ENCODE data around the gene NSF.

Gene NSF

DNA sequence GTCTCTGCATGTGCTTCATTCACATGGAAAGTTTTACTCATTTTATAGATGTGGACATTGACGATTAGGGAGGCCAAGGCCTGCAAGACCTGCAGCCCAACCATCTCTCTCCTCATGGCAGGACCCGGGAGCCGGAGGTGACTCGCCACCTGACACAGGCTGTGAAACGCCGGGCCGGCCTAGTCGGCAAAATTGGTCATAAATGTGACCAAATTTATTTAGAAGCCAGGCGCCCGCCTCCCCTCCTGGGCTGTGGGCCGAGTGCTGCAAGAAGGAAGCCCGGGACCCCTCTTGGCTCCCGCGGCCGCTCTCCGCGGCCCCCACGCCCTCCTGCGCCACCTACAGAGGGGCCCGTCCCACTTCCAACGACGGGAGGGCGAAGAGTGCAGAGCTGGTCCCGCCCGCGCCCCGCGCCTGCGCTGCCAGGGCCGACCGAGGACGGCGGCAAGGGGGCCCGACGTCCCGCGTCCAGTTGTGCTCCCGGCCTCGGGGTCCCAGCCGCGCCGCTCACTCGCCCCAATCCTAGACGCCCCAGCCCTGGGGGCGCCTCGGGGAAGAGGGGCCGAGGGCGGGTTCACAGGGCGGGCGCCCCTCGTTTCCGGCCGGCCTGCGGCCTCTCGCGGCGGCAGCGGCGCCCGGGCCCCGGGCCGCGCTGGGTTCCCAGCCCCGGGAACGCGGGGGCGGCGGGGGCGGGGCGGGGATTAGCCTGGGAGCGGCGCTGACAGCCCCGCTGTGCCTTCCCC, 180.5 kb downstream of the NSF start:
- H3K27me3 ChIP-seq (ENCODE audit: low read depth, low read length): no peaks in the 10 kb centered on the region
- H3K4me2 ChIP-seq (ENCODE audit: low read length): peak overlapping the region; percentile 99
- peaks cover 7% of the 10 kb centered on the region for H3K79me2 ChIP-seq (ENCODE audit: low read length)
- no peaks in the 10 kb centered on the region for H3K9me3 ChIP-seq (ENCODE audit: insufficient read depth, low read length)
- peak overlapping the region; percentile 87 for H3K9ac ChIP-seq (ENCODE audit: low read length)
- H3K27ac ChIP-seq (ENCODE audit: low read length): peak overlapping the region; percentile 57
- peaks cover 6% of the 10 kb centered on the region for H3K36me3 ChIP-seq (replicated peaks; ENCODE audit: low read depth, low read length)
- 0 out of 2 replicates have a peak overlapping the region, but pooled peaks have one; percentile 2 for H2AFZ ChIP-seq (ENCODE audit: low read depth, low read length)
- H4K20me1 ChIP-seq (ENCODE audit: insufficient read depth, low read length): no peaks in the 10 kb centered on the region
- H3K4me3 ChIP-seq (ENCODE audit: low read length): peak overlapping the region; percentile 90
- peaks cover 20% of the 10 kb centered on the region for H3K4me1 ChIP-seq (ENCODE audit: low read length)
- no peak for TF ChIP-seq EZH2phosphoT487 (IDR thresholded peaks at IDR 0.05; ENCODE audit: low read depth)
- TF ChIP-seq, protein P1, sequence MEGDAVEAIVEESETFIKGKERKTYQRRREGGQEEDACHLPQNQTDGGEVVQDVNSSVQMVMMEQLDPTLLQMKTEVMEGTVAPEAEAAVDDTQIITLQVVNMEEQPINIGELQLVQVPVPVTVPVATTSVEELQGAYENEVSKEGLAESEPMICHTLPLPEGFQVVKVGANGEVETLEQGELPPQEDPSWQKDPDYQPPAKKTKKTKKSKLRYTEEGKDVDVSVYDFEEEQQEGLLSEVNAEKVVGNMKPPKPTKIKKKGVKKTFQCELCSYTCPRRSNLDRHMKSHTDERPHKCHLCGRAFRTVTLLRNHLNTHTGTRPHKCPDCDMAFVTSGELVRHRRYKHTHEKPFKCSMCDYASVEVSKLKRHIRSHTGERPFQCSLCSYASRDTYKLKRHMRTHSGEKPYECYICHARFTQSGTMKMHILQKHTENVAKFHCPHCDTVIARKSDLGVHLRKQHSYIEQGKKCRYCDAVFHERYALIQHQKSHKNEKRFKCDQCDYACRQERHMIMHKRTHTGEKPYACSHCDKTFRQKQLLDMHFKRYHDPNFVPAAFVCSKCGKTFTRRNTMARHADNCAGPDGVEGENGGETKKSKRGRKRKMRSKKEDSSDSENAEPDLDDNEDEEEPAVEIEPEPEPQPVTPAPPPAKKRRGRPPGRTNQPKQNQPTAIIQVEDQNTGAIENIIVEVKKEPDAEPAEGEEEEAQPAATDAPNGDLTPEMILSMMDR (IDR thresholded peaks at IDR 0.05; ENCODE audit: low read depth, low read length): no peak

DNA sequence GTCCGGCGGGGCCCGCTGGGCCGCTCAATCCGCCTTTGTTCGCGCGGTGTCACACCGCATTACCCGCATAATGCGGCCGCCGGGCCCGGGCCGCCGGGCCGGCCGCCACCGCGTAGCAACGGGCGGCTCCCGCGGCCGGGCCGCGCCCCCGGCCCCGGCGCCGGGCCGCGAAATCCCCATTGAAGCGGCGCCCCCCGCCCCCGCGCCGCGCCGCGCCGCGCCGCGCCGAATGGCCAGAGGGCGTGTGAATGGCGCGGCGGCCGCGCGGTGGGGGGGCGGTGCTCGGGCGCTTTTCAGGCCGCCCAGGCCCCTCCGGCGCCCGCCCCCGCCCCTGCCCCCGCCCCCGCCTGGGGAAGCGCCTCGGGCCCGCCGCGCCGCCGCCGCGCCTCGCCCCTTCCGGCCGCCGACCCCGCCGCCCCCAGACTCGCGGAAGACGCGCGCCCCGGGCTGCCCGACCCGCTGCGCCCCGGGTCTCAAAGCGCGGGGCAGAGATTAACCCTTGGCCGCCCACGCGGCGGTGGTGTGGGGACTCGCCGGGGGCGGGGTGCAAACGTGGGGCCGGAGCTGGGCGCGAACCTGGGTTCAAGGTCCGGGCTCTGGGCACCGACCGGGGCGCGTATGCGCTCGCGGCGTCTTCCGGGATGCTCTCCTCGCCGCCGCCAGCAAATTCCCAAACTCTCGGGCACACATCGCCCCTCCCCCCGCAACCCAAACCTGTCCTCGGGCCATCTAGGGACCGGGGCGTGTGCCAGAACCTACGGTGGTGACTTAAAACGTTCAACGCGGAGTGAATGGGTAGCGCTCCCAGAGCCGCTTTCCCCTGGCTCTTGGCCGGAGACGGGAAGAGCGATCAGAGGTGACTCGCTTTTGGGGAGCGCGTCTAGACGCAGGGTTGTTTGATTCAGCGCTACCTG, 181.3 kb downstream of the NSF start:
- peaks cover 7% of the 10 kb centered on the region for H3K79me2 ChIP-seq (ENCODE audit: low read length)
- no peaks in the 10 kb centered on the region for H3K27me3 ChIP-seq (ENCODE audit: low read depth, low read length)
- peak overlapping the region; percentile 69 for H2AFZ ChIP-seq (ENCODE audit: low read depth, low read length)

DNA sequence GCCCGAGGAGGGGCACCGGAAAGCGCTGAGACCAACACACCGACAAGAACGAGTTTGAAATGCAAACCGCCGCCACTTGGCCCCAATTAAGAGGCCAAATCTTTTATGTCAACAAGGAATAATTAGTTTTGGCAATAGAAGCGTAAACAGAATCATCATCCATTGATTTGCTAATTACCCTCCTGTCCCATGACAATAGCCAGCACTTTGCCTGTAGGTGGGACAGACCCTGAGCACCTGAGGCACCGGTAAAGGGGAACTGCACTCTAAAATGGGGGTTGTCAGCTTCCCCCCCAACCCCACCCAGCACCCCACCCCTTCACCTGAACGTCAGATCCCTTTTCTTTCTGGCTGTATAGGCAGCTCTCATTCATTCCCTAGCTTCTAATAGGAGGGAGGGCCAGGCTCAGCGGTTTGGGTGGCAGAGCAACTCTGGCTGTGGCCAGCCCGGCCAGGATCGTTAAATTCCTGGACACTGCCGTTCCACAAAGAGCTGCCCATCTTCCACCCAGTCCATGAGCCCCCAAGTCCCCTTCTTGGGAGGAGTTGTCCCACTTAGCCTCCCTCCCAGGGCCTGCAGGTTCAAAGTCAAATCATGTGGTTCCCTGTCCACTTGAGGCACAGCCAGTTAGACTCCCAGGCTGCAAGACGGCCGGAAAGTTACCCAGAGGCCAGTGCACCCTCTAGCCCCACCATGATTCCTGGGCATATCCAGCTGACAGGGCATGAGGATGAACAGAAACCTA, 182.2 kb downstream of the NSF start:
- Histone ChIP-seq H3K4me1 (ENCODE audit: low read length) (peaks cover 20% of the 10 kb centered on the region), H2AFZ (ENCODE audit: low read depth, low read length) (peak overlapping the region; percentile 69), H3K36me3 (replicated peaks; ENCODE audit: low read depth, low read length) (peaks cover 2% of the 10 kb centered on the region), H3K27ac (ENCODE audit: low read length) (peak overlapping the region; percentile 53; the same call in 1 of the 2 replicates), H3K4me2 (ENCODE audit: low read length) (peak overlapping the region; percentile 97), H3K4me3 (ENCODE audit: low read length) (peak overlapping the region; percentile 96), H3K79me2 (ENCODE audit: low read length) (peaks cover 7% of the 10 kb centered on the region), H4K20me1 (ENCODE audit: insufficient read depth, low read length) (no peaks in the 10 kb centered on the region), H3K27me3 (ENCODE audit: low read depth, low read length) (peaks cover 4% of the 10 kb centered on the region; the same call in 1 of the 2 replicates), H3K9me3 (ENCODE audit: insufficient read depth, low read length) (no peaks in the 10 kb centered on the region), H3K9ac (ENCODE audit: low read length) (peak overlapping the region; percentile 90)
- no peak for TF ChIP-seq EZH2phosphoT487 (IDR thresholded peaks at IDR 0.05; ENCODE audit: low read depth)
- TF ChIP-seq, protein P1 (IDR thresholded peaks at IDR 0.05; ENCODE audit: low read depth, low read length): no peak

More for the DNA sequence above, 181.3 kb downstream of the NSF start:
- TF ChIP-seq, protein P1 (IDR thresholded peaks at IDR 0.05; ENCODE audit: low read depth, low read length): no peak
- TF ChIP-seq EZH2phosphoT487 (IDR thresholded peaks at IDR 0.05; ENCODE audit: low read depth): no peak
- Histone ChIP-seq H3K27ac (ENCODE audit: low read length) (peak overlapping the region; percentile 57), H3K4me1 (ENCODE audit: low read length) (peaks cover 20% of the 10 kb centered on the region), H4K20me1 (ENCODE audit: insufficient read depth, low read length) (no peaks in the 10 kb centered on the region), H3K9ac (ENCODE audit: low read length) (peak overlapping the region; percentile 90), H3K4me2 (ENCODE audit: low read length) (peak overlapping the region; percentile 99), H3K4me3 (ENCODE audit: low read length) (peak overlapping the region; percentile 96), H3K36me3 (replicated peaks; ENCODE audit: low read depth, low read length) (peaks cover 4% of the 10 kb centered on the region), H3K9me3 (ENCODE audit: insufficient read depth, low read length) (no peaks in the 10 kb centered on the region)

Data from OCI-LY3 (cell line).